GM12873 (cell line): Measurements from ENCODE around the gene SLC13A5.

Source experiments
- TF ChIP-seq, protein P1 (sequence below): IDR thresholded peaks from 2 replicates; pipeline ENCODE4 v1.5.1; 2012; ENCODE audit warnings: low read depth, mild to moderate bottlenecking, moderate library complexity, low read length, control low read depth; ENCODE audit not compliant: insufficient read depth; ENCODE audit errors: missing control alignments

The SLC13A5 gene

GRCh38 chr17:6710317-6710716 lies 2.9 kb downstream of the SLC13A5 start:
- TF ChIP-seq, protein P1, sequence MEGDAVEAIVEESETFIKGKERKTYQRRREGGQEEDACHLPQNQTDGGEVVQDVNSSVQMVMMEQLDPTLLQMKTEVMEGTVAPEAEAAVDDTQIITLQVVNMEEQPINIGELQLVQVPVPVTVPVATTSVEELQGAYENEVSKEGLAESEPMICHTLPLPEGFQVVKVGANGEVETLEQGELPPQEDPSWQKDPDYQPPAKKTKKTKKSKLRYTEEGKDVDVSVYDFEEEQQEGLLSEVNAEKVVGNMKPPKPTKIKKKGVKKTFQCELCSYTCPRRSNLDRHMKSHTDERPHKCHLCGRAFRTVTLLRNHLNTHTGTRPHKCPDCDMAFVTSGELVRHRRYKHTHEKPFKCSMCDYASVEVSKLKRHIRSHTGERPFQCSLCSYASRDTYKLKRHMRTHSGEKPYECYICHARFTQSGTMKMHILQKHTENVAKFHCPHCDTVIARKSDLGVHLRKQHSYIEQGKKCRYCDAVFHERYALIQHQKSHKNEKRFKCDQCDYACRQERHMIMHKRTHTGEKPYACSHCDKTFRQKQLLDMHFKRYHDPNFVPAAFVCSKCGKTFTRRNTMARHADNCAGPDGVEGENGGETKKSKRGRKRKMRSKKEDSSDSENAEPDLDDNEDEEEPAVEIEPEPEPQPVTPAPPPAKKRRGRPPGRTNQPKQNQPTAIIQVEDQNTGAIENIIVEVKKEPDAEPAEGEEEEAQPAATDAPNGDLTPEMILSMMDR = no peak

GRCh38 chr17:6708357-6708961 lies 4.7 kb downstream of the SLC13A5 start:
- TF ChIP-seq, protein P1 = no peak

- TF ChIP-seq, protein P1 = no peak
Observed at GRCh38 chr17:6706996-6707395, 6.2 kb downstream of the SLC13A5 start.

- TF ChIP-seq, protein P1 = no peak
Observed at GRCh38 chr17:6706499-6706898, 6.7 kb downstream of the SLC13A5 start.

- TF ChIP-seq, protein P1 = no peak
Observed at GRCh38 chr17:6704470-6705052, 8.6 kb downstream of the SLC13A5 start.

DNA sequence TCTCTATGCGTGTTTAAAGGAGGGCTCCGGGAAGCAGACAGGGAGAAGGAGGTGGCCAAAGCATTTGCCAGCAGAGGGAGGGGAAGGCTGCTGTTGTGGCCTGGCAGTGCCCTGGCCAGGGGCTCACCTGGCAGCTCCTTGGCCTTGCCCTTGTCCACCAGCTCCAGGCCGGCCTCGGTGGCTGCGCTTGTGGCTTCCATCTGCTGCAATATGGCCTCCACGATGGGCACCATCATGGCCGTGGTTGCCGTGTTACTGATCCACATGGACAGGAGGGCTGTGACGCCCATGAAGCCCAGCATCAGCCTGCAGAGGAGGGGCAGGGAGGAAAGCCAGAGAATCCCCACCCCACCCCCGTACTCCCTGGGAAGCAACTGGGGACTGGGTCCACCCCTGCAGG lies 9.4 kb downstream of the SLC13A5 start:
- TF ChIP-seq, protein P1 = no peak

DNA sequence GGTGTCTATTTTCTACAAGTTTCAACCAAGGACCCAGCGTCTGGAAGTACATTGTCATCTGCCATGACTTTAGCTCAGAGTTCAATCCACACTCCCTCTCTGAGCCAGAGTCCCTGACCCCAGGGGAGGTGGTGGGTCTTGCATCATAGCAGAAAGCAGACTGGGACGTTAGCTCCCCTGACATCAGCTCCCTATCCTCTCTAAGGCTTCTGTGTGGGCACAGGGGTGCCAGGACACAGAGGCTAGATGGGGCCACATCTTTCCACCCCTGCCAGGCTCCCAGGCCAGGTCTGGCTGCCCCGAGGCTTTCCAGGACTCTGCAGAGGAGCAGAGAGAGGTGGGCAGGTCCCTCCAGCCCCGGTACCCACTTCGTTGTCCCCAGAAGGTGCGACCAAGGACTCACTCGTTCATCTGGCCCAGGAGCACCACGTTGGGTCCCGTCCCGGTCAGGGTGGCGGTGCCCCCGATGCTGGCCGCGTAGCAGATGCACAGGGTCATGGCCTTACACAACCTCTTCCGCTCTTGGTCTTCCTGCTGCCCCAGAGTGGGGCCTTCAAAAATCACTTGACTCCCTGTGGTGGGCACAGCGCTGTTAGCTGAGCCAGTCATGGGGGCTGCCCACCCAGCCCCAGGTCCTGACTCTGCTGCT lies 10.5 kb downstream of the SLC13A5 start:
- TF ChIP-seq, protein P1 = no peak
